HG03097 (cell line): ENCODE results near the gene RAB5A.
"Not testable (repeated sequence)": the region's sequence is repeated elsewhere in the genome, so short reads cannot be mapped to it uniquely, and the experiment has no call there.

Source experiments
- ATAC-seq: cut with Tn5 transposase; IDR thresholded peaks from one replicate; pipeline ENCODE4 v1.9.1; 2021; ENCODE audit not compliant: unreplicated experiment, low FRiP score

Gene RAB5A

GRCh38 chr3:20022954-20023622 lies 76.2 kb downstream of the RAB5A start:
- no peak for ATAC-seq

- ATAC-seq, result no peak
These were observed 76.9 kb downstream of the RAB5A start for GRCh38 chr3:20023623-20024405.

GRCh38 chr3:20027136-20027535 lies 80.2 kb downstream of the RAB5A start:
- no peak for ATAC-seq

GRCh38 chr3:20028905-20029331 lies 82.0 kb downstream of the RAB5A start:
- ATAC-seq, result no peak

- not testable (repeated sequence) for ATAC-seq
These were observed 85.0 kb downstream of the RAB5A start for GRCh38 chr3:20031939-20032338.
